Effector memory CD4-positive, alpha-beta T cell (primary cell): ENCODE data around the gene SLC49A3.
"Not testable (repeated sequence)": the region's sequence is repeated elsewhere in the genome, so short reads cannot be mapped to it uniquely, and the experiment has no call there.

Source experiments
- DNase-seq, 3 donors: peaks; one replicate each; pipeline ENCODE4 v3.0.0-alpha.2; 2020
- H3K27ac ChIP-seq: 2 replicates; pipeline ENCODE4 v1.7.0; 2013; ENCODE audit warnings: mild to moderate bottlenecking, low read length, moderate library complexity; ENCODE audit not compliant: insufficient read depth, poor library complexity, severe bottlenecking
- H3K27me3 ChIP-seq: replicated peaks from 2 replicates; pipeline ENCODE4 v1.7.0; 2013; ENCODE audit warnings: mild to moderate bottlenecking, low read length; ENCODE audit not compliant: insufficient read depth, control insufficient read depth, poor library complexity, severe bottlenecking
- H3K36me3 ChIP-seq: 2 replicates; pipeline ENCODE4 v1.7.0; 2013; ENCODE audit warnings: mild to moderate bottlenecking, low read length, moderate library complexity; ENCODE audit not compliant: control insufficient read depth, insufficient read depth
- H3K4me1 ChIP-seq: 2 replicates; pipeline ENCODE4 v1.7.0; 2013; ENCODE audit warnings: low read length, mild to moderate bottlenecking; ENCODE audit not compliant: control insufficient read depth, insufficient read depth, poor library complexity, severe bottlenecking
- H3K4me3 ChIP-seq: 2 replicates; pipeline ENCODE4 v1.7.0; 2013; ENCODE audit warnings: low read length, low read depth, mild to moderate bottlenecking; ENCODE audit not compliant: insufficient read depth, poor library complexity, severe bottlenecking
- H3K9me3 ChIP-seq: 2 replicates; pipeline ENCODE4 v1.7.0; 2013; ENCODE audit warnings: mild to moderate bottlenecking, low read length, moderate library complexity; ENCODE audit not compliant: control insufficient read depth
- total RNA-seq, 3 donors: gene quantifications; one replicate each; lab custom pipeline; 2026; lab: John Stamatoyannopoulos, UW

The SLC49A3 gene
- 0.52 to 2.1 (median 1.4) reads per million in 3 donors for total RNA-seq

DNA sequence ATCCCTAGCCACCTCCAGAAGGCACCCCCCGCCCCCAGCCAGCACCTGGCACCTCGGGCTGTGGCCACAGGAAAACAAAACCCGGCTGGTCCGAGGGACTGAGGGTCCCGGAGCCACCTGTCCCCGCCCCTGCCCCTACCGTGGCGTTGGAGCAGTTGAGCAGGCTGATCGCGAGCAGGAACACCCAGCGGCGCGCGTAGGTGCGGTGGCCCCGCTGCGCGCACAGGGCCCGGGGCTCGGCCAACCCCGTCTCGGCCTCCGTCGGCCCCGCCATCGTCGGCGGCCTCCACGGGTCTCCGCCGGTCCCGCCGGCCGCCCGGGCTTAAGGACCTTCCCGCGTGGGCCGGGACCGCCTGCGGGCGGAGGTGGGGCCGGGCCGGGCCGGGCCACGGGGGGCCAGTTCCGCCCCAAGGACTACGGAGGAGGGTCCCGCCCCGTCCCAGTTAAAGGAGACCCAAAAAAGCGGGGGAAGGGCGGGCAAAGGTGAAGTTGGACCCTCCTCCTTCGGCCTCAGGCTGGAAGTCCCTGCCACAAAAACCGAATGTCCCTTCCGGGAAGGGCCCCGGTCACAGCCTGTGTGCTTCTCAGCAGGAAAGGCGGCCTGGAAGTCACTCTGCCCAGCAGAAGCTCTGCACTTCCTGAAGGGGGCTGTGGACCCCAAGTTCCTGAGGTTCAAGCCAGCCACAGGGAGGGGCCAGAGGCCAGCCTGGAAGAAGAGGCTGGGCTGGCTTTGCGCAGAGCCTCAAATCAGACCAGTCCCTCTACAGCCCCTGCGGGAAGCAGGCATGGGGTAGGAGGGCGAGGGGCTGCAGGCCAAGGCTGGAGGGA is at the start of gene SLC49A3:
Gene SLC49A3, minus strand, starts transcription at position 298 of the 828 bp plus-strand sequence. Its CDS starts 24 bp downstream, at position 274.
- H3K27ac ChIP-seq, result no peak within 1 kb of the TSS
- H3K27me3 ChIP-seq, result no peaks in the 10 kb centered on the region
- H3K36me3 ChIP-seq, result no peaks in the 10 kb centered on the region
- no peaks in the 10 kb centered on the region for H3K9me3 ChIP-seq
- no peak for DNase-seq
- no peaks in the 10 kb centered on the region for H3K4me1 ChIP-seq
- H3K4me3 ChIP-seq, result peak within 1 kb of the TSS; percentile 32

DNA sequence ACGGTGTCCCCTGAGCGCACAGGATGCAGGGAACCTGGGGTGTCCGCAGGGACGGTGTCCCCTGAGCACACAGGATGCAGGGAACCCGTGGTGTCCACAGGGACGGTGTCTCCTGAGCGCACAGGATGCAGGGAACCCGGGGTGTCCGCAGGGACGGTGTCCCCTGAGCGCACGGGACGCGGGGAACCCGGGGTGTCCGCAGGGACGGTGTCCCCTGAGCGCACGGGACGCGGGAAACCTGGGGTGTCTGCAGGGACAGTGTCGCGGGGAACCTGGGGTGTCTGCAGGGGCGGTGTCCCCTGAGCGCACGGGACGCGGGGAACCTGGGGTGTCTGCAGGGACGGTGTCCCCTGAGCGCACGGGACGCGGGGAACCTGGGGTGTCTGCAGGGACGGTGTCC is 47.6 kb upstream of the SLC49A3 start:
- H3K36me3 ChIP-seq, result peaks cover 34% of the 10 kb centered on the region
- H3K27me3 ChIP-seq, H3K27ac ChIP-seq, DNase-seq, H3K9me3 ChIP-seq, H3K4me1 ChIP-seq, H3K4me3 ChIP-seq: not testable (repeated sequence)

DNA sequence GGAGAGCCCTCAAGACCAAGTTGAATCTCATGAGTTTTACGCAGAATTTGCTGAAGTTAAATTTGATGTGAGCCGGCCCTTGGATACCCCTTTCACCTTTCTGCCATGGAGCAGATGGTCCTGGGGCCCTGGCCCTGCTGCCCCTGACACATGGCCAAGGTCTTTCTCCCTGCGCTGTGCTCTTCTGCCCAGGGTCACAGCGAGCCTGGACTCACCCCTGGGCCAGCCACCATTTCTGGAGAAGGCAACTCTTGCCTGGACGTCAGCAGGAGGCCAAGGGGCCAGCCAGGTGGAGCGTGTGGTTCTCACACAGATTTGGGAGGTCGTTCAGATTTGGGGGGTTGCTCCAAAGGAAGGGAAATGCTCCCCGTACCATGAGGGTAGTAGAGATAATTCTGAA is 46.6 kb upstream of the SLC49A3 start:
- H3K36me3 ChIP-seq, result peaks cover 38% of the 10 kb centered on the region
- DNase-seq, result no peak
- H3K4me1 ChIP-seq, result no peaks in the 10 kb centered on the region

DNA sequence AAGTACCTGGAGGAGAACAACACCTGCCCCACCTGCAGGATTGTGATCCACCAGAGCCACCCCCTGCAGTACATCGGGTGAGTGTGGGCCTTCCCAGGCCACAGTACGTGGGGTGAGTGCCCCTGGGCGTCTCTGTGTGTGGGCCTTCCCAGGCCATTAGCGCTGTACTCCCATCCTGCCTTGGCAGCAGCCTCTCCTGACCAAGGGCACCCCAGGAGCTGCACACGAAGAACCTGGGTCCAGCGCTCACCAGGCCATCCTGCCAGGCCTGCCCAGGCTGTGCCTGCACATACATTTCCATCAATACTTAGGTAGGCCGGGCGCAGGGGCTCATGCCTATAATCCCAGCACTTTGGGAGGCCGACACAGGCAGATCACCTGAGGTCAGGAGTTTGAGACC is 46.0 kb upstream of the SLC49A3 start:
- Histone ChIP-seq H3K9me3 (no peaks in the 10 kb centered on the region), H3K36me3 (peaks cover 38% of the 10 kb centered on the region), H3K27ac (no peak overlapping the region), H3K27me3 (no peaks in the 10 kb centered on the region), H3K4me3 (no peak overlapping the region), H3K4me1 (no peaks in the 10 kb centered on the region)
- DNase-seq, result no peak

More for the DNA sequence above, 46.6 kb upstream of the SLC49A3 start:
- Histone ChIP-seq H3K4me3 (no peak overlapping the region), H3K27ac (no peak overlapping the region), H3K9me3 (no peaks in the 10 kb centered on the region), H3K27me3 (no peaks in the 10 kb centered on the region)

DNA sequence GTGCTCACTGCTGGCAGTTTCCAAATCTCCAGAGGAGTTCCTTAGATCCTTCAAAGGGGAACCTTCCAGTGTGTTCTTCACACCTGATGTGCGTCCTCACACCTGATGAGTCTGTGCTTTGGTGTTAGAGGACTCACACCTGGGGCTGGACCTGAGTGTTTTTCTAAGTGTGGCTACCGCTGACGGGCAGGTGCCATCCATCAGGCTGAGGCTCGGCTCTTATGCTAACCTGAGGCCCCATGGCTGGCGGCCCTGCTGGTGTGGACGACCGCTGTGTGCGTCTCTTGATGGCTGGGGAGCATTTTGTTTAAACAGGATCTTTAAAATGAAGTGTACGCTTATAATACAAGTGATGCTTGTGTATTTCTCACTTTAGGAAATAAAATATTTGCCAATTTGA is 45.1 kb upstream of the SLC49A3 start:
- H3K4me3 ChIP-seq, result no peak overlapping the region
- H3K27ac ChIP-seq, result no peak overlapping the region
- H3K36me3 ChIP-seq, result peaks cover 38% of the 10 kb centered on the region
- H3K4me1 ChIP-seq, result no peaks in the 10 kb centered on the region
- no peaks in the 10 kb centered on the region for H3K27me3 ChIP-seq
- no peaks in the 10 kb centered on the region for H3K9me3 ChIP-seq
- no peak for DNase-seq

DNA sequence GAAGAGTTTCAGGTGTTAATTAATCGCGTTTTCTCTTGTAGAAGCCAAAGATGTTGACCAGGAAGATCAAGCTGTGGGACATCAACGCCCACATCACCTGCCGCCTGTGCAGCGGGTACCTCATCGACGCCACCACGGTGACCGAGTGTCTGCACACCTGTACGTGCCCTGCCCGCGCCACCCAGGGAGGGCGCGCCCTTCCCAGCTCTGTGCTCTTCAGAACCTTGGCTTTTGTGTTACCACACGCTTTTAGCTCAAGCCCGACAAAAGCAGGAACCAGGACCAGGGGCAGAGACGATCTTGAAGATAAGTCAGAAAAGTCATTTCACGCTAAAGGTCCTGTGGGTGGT is 44.7 kb upstream of the SLC49A3 start:
- Histone ChIP-seq H3K4me1 (no peaks in the 10 kb centered on the region), H3K27ac (no peak overlapping the region), H3K9me3 (no peaks in the 10 kb centered on the region), H3K4me3 (no peak overlapping the region), H3K27me3 (no peaks in the 10 kb centered on the region), H3K36me3 (peaks cover 38% of the 10 kb centered on the region)
- no peak for DNase-seq

DNA sequence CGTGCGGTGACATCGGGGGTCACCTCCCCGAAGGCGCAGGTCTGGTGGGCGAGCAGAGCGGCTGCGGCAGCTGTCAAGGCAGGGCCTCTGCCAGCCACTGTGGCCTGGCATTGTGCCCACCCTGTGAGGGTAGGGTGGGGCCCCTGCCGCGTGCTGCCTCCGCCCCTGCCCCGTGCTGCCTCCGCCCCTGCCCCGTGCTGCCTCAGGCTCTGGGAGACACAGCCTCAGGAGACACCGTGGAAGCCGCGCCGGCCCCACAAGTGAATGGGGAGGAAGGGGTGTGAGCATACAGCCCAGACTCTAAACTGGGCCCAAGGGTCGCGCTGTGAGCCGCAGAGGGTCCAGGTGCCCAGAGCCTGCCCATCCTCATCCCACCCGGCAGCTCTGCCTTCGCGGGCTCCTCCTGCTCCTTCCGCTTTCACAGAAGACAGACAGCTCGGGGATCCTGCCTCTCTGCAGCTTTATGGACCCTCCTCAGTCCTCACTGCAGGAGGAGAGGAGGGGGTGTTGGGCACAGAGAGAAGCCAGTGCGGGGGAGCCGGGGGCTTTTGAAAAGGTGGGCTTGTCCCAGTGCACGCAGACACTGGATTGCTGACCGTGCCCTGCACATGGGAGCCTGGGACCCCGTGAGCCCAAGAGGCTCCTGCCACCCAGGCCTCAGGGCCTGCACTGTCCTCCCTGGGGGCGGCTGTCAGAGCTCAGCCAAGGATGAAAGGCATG is 44.1 kb upstream of the SLC49A3 start:
- no peaks in the 10 kb centered on the region for H3K9me3 ChIP-seq
- no peak for DNase-seq
- no peak overlapping the region for H3K27ac ChIP-seq
- no peaks in the 10 kb centered on the region for H3K27me3 ChIP-seq
- peaks cover 37% of the 10 kb centered on the region for H3K36me3 ChIP-seq
- no peak overlapping the region for H3K4me3 ChIP-seq
- no peaks in the 10 kb centered on the region for H3K4me1 ChIP-seq

DNA sequence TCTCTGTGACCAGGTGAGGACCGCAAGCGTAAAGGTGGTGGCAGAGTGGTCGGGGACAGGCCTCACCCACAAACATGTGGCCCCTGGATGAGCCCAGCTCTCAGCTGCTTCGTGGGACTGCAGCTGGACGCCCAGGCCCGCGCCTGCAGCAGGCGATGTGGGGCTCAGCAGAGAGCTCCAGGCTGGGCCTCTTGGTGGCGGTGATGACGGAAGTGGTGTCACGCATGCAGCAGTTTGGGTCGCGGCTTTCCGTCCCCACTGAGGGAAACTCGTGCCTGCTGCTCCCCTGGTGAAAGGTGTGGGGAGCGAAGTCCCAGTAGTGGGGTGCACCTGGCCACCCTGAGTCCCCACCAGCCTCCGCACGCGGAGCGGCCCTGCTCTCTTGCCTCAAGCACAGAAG is 43.5 kb upstream of the SLC49A3 start:
- Histone ChIP-seq H3K36me3 (peaks cover 31% of the 10 kb centered on the region), H3K4me3 (no peak overlapping the region), H3K4me1 (no peaks in the 10 kb centered on the region), H3K9me3 (no peaks in the 10 kb centered on the region), H3K27me3 (no peaks in the 10 kb centered on the region), H3K27ac (no peak overlapping the region)
- DNase-seq, result no peak

DNA sequence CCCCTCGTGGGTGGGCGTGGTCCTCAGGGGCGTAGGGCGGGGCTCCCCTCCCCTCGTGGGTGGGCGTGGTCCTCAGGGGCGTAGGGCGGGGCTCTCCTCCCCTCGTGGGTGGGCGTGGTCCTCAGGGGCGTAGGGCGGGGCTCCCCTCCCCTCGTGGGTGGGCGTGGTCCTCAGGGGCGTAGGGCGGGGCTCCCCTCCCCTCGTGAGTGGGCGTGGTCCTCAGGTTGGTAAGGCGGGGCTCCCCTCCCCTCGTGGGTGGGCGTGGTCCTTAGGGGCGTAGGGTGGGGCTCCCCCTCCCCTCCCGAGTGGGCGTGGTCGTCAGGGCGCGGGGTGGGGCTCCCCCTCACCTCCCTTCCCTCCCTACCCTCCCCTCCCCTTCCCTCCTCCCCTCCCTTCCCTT is 43.0 kb upstream of the SLC49A3 start:
- peaks cover 31% of the 10 kb centered on the region for H3K36me3 ChIP-seq
- not testable (repeated sequence) for H3K4me3 ChIP-seq, H3K4me1 ChIP-seq, DNase-seq, H3K9me3 ChIP-seq, H3K27ac ChIP-seq, H3K27me3 ChIP-seq
